ENCODE results near the gene RAB31.

DNA sequence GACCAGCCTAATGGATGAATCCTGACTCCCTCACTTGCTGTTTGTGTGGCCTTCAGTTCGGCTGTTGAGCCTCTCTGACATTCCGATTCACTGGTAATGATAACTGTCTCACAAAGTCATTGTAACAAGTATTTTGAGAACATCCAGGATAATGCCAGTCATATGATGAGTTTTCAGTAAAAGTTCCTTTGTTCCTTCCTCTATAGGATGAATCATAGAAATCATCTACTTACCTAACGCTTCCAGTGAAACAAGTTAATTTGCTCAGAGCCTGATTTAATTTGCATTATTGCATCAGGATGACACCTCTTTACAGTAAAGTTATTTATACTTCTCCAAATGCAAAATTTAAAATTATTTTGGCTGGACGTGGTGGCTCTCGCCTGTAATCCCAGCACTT, 32.0 kb downstream of the RAB31 start:
- TF ChIP-seq, protein P1, sequence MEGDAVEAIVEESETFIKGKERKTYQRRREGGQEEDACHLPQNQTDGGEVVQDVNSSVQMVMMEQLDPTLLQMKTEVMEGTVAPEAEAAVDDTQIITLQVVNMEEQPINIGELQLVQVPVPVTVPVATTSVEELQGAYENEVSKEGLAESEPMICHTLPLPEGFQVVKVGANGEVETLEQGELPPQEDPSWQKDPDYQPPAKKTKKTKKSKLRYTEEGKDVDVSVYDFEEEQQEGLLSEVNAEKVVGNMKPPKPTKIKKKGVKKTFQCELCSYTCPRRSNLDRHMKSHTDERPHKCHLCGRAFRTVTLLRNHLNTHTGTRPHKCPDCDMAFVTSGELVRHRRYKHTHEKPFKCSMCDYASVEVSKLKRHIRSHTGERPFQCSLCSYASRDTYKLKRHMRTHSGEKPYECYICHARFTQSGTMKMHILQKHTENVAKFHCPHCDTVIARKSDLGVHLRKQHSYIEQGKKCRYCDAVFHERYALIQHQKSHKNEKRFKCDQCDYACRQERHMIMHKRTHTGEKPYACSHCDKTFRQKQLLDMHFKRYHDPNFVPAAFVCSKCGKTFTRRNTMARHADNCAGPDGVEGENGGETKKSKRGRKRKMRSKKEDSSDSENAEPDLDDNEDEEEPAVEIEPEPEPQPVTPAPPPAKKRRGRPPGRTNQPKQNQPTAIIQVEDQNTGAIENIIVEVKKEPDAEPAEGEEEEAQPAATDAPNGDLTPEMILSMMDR (optimal IDR thresholded peaks at IDR 0.05 in 1 of 3, IDR thresholded peaks at IDR 0.05 in 1 of 3, conservative IDR thresholded peaks at IDR 0.05 in 1 of 3; ENCODE audit: extremely low read depth in 1 of 3, insufficient read depth in 2 of 3, low read length in 3 of 3): no peak
- TF ChIP-seq EZH2 (IDR thresholded peaks at IDR 0.05; ENCODE audit: low read length): no peak

All from keratinocyte (primary cell).